Adrenal gland (tissue), 12 donors: ENCODE data around the gene PDE3A. TPM values are rescaled to one million over a fixed set of nuclear protein-coding genes. Genes with fewer than 3 reads are reported as not detected.

ENCODE experiments used
- DNase-seq, 7 donors: peaks; one replicate each; pipeline ENCODE4 v3.0.0-alpha.2; 2019 to 2020
- H3K27ac ChIP-seq, 5 donors: fragments of 200-600 bp; sonication (generic) in 4 of 5; 1 replicate in 3 of 5; 2 replicates in 2 of 5; pipeline versions ENCODE4 v1.5.1 to v1.8.0; 2016 to 2020; ENCODE audit warnings: mild to moderate bottlenecking in 1 of 5
- H3K27me3 ChIP-seq: fragments of 200-600 bp; 2 replicates; pipeline ENCODE4 v1.8.0; 2021
- H3K36me3 ChIP-seq, 2 donors: fragments of 200-600 bp; replicated peaks in 1 of 2; 1 replicate in 1 of 2; 2 replicates in 1 of 2; pipeline versions ENCODE4 v1.5.1 to v1.8.0; 2018 to 2022
- H3K4me1 ChIP-seq, 2 donors: fragments of 200-600 bp; replicated peaks in 1 of 2; 1 replicate in 1 of 2; 2 replicates in 1 of 2; pipeline versions ENCODE4 v1.5.1 to v1.8.0; 2018 to 2021
- H3K4me3 ChIP-seq, 4 donors: fragments of 200-600 bp; sonication (generic) in 3 of 4; one replicate each; pipeline ENCODE4 v1.5.1; 2016 to 2018
- H3K9me3 ChIP-seq, 3 donors: fragments of 200-600 bp; sonication (generic) in 1 of 3; replicated peaks in 1 of 3; 1 replicate in 2 of 3; 2 replicates in 1 of 3; pipeline versions ENCODE4 v1.5.1 to v1.8.0; 2016 to 2021
- POLR2A ChIP-seq, 2 donors: fragments of 450-650 bp; IDR thresholded peaks; one replicate each; pipeline ENCODE4 v1.6.1; 2017; ENCODE audit warnings: antibody characterized with exemption in 2 of 2, mild to moderate bottlenecking in 2 of 2, moderate library complexity in 1 of 2
- WGBS, 4 donors: extraction: QIAGEN DNeasy Blood & Tissue Kit in 2 of 4; methylation state at CpG; one replicate each; pipeline versions ENCODE4 v1.1.5 to v1.1.7; 2013 to 2017; 5-methylcytosine and 5-hydroxymethylcytosine counted together
- intact Hi-C, 2 donors: fragments of 100-400 bp; cut with DNase I; formaldehyde crosslinking; loops; one replicate each; pipeline versions ENCODE4 v1.14.1 to v1.15.0; 2022 to 2023
- polyA plus RNA-seq, 3 donors: library from polyadenylated mRNA; stranded (reverse); fragments of 200-250 nt in 2 of 3; fragments of 350-450 nt in 1 of 3; fragmentation: Illumina TruSeq in 1 of 3; extraction: RNeasy Lipid Tissue Mini Kit (QIAGEN cat#74804) in 1 of 3; gene quantifications; one replicate each; pipeline ENCODE4 v1.2.3, GENCODE V29; 2013 to 2014
- total RNA-seq, 9 donors: library from RNA; depleted of rRNA in 4 of 9; stranded (reverse); fragments of >200 nt in 4 of 9; fragments of 120-200 nt in 1 of 9; fragmentation: NEBNext Ultra II Directional in 1 of 9; extraction: Animal tissue kit (Norgen Biotek cat#: 25700) in 1 of 9; gene quantifications; one replicate each; pipeline versions ENCODE4 v1.1.0 to v1.2.4, GENCODE V29; 2013 to 2023
- TF ChIP-seq, protein P1 (sequence below), 6 experiments: fragments of 450-650 bp in 4 of 6; fragments of 200-600 bp in 2 of 6; sonication (generic) in 1 of 6; IDR thresholded peaks; 1 replicate in 5 of 6; 2 replicates in 1 of 6; pipeline versions ENCODE4 v1.5.1 to v1.8.0; 2016 to 2021; ENCODE audit warnings: antibody characterized with exemption in 6 of 6, mild to moderate bottlenecking in 2 of 6, moderate library complexity in 1 of 6
- donor health status: healthy with polysubstance abuse.
- donor health status: Bipolar disorder and iron deficiency.
- donor health status: DM: yes; HTN: yes; CAD: no.
- donor health status: DM: no; HTN: no; CAD: no.
- donor health status: DM: no; HTN: no; CAD: no.
- donor health status: DM: yes; HTN: yes; CAD: no.

PDE3A gene
- total and polyA plus RNA-seq, 12 donors, result 0.61 to 4.6 (median 1.4) TPM

GRCh38 chr12:20410734-20411133 is 42.4 kb downstream of the PDE3A start:
- 30 to 40% (median 35%) methylated on average over 1 of the region's 1 CpG for WGBS, 4 donors
- H3K36me3 ChIP-seq, result no peaks in the 10 kb centered on the region
- H3K9me3 ChIP-seq, result no peaks in the 10 kb centered on the region
- H3K4me3 ChIP-seq, result no peak overlapping the region
- no peak for TF ChIP-seq POLR2A (IDR thresholded peaks at IDR 0.05)
- TF ChIP-seq, protein P1, sequence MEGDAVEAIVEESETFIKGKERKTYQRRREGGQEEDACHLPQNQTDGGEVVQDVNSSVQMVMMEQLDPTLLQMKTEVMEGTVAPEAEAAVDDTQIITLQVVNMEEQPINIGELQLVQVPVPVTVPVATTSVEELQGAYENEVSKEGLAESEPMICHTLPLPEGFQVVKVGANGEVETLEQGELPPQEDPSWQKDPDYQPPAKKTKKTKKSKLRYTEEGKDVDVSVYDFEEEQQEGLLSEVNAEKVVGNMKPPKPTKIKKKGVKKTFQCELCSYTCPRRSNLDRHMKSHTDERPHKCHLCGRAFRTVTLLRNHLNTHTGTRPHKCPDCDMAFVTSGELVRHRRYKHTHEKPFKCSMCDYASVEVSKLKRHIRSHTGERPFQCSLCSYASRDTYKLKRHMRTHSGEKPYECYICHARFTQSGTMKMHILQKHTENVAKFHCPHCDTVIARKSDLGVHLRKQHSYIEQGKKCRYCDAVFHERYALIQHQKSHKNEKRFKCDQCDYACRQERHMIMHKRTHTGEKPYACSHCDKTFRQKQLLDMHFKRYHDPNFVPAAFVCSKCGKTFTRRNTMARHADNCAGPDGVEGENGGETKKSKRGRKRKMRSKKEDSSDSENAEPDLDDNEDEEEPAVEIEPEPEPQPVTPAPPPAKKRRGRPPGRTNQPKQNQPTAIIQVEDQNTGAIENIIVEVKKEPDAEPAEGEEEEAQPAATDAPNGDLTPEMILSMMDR (IDR thresholded peaks at IDR 0.05), result no peak
- intact Hi-C loops, result no loop called here
- no peak overlapping the region for H3K27ac ChIP-seq
- no peaks in the 10 kb centered on the region for H3K27me3 ChIP-seq
- no peaks in the 10 kb centered on the region for H3K4me1 ChIP-seq
- no peak for DNase-seq

DNA sequence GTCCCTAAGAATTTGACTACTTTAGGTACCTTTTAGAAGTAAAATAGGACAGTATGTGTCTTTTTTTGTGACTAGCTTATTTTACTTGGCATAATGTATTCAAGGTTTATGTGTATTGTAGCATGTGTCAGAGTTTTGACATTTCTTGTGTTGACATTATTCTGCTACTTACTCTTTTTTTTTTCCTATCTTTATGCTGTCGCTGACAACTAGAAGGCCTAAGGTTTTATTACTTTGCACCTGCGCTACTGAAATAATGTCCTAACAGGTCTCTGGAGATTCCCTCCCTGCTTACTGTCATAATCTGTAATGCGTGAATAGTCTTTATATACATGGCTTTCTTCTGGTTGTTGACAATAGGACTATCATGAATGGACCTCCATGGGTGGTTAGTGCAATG is 43.0 kb downstream of the PDE3A start:
- H3K27me3 ChIP-seq, result no peaks in the 10 kb centered on the region
- no peak for DNase-seq
- 59 to 80% (median 71%) methylated on average over 3 of the region's 3 CpGs for WGBS, 4 donors
- H3K36me3 ChIP-seq, result no peaks in the 10 kb centered on the region
- H3K4me1 ChIP-seq, result no peaks in the 10 kb centered on the region
- no peaks in the 10 kb centered on the region for H3K9me3 ChIP-seq
- H3K4me3 ChIP-seq, result no peak overlapping the region
- TF ChIP-seq, protein P1 (IDR thresholded peaks at IDR 0.05), result no peak
- no peak for TF ChIP-seq POLR2A (IDR thresholded peaks at IDR 0.05)
- intact Hi-C loops, result no loop called here
- no peak overlapping the region for H3K27ac ChIP-seq

DNA sequence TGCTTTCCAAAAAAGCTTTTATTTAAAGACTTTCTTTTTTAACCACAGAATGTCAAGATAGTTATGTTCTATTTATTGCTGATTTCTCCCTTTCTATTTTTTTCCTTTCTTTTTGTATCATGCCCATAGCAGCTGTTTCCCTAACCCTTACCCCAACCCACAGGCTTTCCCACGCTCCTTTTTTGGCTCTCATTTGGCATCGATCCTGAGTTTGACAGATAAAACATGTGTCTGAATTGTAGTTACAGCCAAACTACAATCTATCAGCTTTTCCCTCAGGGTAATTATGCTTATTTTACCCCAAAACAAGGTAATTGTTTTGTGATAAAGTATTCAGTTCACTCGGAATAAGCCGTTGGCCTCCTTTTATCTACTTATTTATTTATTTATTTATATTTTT is 46.7 kb downstream of the PDE3A start:
- no peak overlapping the region for H3K27ac ChIP-seq
- H3K9me3 ChIP-seq, result no peaks in the 10 kb centered on the region
- no peaks in the 10 kb centered on the region for H3K36me3 ChIP-seq
- H3K27me3 ChIP-seq, result no peaks in the 10 kb centered on the region
- 41 to 48% (median 48%) methylated on average over 4 of the region's 4 CpGs for WGBS, 4 donors
- intact Hi-C loops, result no loop called here
- DNase-seq, result peak in 2 of 7 donors; percentile 8 to 17
- H3K4me1 ChIP-seq, result no peaks in the 10 kb centered on the region
- TF ChIP-seq, protein P1 (IDR thresholded peaks at IDR 0.05), result no peak
- TF ChIP-seq POLR2A (IDR thresholded peaks at IDR 0.05), result no peak
- no peak overlapping the region for H3K4me3 ChIP-seq

DNA sequence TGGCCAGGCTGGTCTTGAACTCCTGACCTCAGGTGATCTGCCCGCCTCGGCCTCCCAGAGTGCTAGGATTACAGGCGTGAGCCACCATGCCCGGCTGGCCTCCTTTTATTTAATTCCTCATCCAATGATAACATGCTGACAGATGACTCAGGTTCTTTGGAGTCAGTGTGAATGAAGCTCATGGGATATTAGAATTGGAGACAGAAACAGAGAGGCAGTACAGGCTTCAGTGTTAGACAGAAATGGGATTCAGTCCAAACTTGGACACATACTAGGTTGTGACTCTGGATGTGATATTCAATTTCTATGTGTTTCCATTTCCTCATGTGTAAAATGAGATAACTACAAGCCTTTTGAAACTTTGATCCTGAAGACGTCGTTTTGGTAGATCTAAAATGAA is 47.3 kb downstream of the PDE3A start:
- Histone ChIP-seq H3K27ac (no peak overlapping the region), H3K36me3 (no peaks in the 10 kb centered on the region), H3K4me1 (no peaks in the 10 kb centered on the region), H3K9me3 (no peaks in the 10 kb centered on the region), H3K27me3 (no peaks in the 10 kb centered on the region), H3K4me3 (no peak overlapping the region)
- TF ChIP-seq, protein P1 (IDR thresholded peaks at IDR 0.05), result no peak
- TF ChIP-seq POLR2A (IDR thresholded peaks at IDR 0.05), result no peak
- intact Hi-C loops, result no loop called here
- DNase-seq, result no peak
- WGBS, 4 donors, result 65 to 80% (median 70%) methylated on average over 5 to 6 of the region's 6 CpGs
